AG10803 (cell line): ENCODE results near the gene CDC25A.

Experiments used
- DNase-seq: peaks from one replicate; pipeline ENCODE4 v3.0.0; 2010; ENCODE audit warnings: low read depth
- H3K4me3 ChIP-seq: 2 replicates; pipeline ENCODE4 v1.5.1; 2011; ENCODE audit warnings: mild to moderate bottlenecking, low read length, control low read depth
- TF ChIP-seq, protein P1 (sequence below): conservative IDR thresholded peaks from 2 replicates; pipeline ENCODE4 v1.5.1; 2011; ENCODE audit warnings: mild to moderate bottlenecking, low read length, control low read depth, inconsistent platforms

Gene CDC25A

DNA sequence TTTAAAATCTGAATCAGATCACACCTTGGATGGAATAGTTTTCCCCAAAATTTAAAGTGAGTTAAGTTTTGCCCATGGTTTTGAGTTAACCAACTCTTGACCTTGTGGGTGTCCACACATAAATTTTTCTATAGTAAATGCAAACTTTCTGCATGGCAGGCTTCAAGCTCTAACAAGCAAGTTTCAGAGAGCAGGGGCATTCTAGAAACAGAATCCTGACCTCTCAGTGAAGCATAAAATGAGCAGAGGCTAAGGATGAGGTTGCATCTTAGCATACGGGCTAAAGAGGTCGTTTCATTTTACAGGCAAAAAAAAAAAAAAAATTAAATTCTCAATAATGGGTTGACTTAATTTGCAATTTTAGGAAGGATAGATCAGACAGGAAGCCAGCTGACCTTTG is 32.1 kb downstream of the CDC25A start:
- H3K4me3 ChIP-seq = no peak overlapping the region
- no peak for DNase-seq
- TF ChIP-seq, protein P1, sequence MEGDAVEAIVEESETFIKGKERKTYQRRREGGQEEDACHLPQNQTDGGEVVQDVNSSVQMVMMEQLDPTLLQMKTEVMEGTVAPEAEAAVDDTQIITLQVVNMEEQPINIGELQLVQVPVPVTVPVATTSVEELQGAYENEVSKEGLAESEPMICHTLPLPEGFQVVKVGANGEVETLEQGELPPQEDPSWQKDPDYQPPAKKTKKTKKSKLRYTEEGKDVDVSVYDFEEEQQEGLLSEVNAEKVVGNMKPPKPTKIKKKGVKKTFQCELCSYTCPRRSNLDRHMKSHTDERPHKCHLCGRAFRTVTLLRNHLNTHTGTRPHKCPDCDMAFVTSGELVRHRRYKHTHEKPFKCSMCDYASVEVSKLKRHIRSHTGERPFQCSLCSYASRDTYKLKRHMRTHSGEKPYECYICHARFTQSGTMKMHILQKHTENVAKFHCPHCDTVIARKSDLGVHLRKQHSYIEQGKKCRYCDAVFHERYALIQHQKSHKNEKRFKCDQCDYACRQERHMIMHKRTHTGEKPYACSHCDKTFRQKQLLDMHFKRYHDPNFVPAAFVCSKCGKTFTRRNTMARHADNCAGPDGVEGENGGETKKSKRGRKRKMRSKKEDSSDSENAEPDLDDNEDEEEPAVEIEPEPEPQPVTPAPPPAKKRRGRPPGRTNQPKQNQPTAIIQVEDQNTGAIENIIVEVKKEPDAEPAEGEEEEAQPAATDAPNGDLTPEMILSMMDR = no peak

DNA sequence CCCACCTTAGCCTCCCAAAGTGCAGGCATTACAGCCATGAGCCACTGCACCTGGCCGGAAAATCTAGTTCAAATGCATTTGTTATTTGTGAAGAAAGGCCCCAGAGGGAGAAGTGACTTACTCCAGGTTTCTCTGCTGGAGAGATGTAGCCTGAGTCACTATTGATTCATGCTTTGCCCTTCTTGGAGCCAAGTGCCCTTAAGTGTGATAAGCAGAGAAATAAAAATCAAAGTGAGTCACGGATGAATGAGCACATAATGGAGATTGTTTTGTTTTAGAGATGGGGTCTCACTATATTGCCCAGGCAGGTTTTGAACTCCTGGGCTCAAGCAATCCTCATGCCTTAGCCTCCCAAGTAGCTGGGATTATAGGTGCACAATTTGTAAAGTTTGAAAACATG is 33.1 kb downstream of the CDC25A start:
- DNase-seq = peak; percentile 45
- no peak overlapping the region for H3K4me3 ChIP-seq
- TF ChIP-seq, protein P1 = no peak

DNA sequence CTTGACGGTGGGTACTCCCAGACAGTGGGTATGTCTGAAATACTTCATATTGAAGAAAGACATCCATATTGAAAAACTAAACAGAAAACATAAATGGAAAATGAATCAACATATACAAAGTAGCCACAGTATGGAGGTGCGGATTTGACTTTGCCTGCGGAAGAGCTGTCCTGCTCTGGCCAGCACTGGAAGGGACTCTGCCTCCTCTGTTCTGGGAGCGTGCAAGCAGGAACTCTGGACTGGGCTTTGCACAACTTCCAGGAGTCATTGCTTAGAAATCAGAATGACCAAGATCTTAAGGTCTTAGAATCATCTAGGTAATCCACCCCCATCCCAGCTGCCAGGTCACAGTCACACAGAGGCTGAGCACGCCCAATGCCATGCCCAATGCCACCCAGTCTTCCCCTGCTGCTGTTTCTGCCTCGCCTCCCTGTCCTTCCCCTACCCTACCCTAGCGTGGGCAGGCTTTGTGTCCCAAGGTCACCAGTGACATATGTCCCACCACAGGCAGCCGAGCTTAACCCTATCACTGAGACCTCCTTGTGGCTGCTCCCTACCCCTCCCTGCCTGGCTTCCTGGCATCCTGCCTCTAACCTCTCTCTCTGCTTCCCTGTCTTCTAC is 36.3 kb downstream of the CDC25A start:
- H3K4me3 ChIP-seq = no peak overlapping the region
- TF ChIP-seq, protein P1 = no peak
- no peak for DNase-seq

DNA sequence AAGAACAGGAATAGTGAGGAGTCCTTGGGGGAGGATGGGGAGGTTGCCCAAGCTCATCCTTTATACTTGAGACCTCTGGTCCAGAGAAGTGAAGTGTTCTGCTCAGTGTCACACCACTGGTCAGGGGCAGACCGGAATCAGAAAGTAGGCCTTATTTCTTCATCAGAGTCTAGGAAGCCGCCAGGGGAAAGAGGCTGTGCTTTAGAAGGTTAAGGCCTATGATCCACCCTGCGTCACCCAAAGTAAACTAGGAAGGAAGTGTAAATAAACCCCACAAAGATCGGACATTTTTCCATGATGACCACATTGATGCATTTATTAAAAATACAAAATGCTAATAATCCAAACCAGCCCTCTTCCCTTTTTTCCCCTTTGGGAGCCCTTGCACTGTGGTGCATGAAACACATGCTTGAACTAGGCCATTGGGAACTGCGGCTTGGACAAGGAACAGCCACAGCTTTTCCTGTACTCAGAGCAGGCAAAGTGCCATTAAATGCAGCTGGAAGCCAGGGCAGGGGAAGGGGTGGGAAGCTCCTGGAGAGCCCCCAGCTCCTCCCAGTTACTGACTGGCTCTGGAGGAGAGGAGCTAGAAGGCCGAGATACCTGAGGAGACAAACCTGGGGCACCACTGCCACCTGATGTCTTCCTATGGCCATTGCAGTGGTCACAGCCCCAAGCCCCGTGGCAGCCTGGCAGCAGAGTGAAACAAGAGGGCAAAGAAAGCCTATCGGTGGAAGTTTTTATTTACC is 37.0 kb downstream of the CDC25A start:
- TF ChIP-seq, protein P1 = peak; percentile 89
- no peak overlapping the region for H3K4me3 ChIP-seq
- peak; percentile 74 for DNase-seq

DNA sequence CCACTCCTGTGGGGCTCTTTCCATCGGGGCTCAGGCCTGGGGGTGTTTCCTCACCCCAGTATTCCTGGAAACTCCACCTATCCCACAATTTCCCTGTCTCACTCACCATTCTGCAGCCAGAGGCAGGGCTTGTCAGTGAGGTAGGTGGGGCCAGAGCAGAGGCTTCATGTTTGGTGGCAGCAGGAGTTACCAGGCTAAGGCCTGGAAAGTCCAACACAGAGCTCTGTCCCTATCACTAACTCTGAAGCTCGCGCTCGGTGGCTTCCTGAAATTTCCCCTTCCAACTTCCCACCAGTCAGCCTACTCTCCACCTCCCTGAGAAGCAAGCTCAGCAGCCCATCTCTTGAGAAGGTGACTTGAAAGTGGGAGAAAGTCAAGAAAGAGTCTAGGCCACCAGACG is 44.2 kb downstream of the CDC25A start:
- TF ChIP-seq, protein P1 = no peak
- no peak for DNase-seq
- H3K4me3 ChIP-seq = no peak overlapping the region

DNA sequence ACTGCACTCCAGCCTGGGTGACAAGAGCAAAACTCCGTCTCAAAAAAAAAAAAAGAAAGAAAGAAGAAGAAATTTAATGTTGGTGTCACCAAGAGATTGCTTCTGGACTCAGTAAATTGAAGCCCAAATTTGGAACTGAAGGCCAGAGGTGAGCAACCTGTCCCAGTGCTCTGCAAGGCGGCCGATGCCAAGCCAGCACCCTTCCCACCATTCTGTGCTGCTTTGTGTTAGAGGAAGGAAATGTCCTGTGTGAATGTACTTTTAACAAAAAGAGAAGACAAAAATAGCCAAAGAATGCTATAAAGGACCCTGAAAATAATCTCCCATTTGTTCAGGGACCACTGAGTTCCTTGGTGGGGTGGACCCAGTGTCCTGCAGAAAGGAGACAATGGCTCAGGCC is 44.6 kb downstream of the CDC25A start:
- no peak for DNase-seq
- TF ChIP-seq, protein P1 = no peak

DNA sequence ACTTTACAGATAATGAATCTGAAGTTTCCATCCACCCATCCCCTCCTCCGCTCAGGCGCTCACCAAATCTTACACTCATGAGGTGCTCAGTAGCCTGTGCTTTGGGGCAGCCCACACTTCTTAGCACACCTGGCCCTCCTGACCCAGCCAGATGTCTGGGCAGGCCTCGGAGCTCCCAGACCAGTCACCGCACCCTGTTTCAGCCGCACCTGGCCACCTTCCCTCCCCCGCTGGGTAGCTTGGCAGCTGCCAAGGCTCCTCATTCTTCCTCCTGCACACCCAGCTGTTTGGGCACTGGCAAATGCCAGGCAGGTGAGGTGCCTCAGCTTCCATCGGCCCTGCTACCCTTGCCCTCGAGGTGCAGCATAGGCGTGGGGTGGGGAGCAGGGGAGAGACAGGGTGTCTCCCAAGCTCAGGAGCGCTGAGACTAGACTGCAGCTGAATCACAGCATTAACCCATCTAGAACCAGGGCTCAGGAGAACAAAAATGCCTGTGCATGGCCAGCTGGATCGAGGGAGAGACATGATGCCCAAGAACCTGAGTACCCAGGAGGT is 45.8 kb downstream of the CDC25A start:
- no peak overlapping the region for H3K4me3 ChIP-seq
- no peak for DNase-seq
- TF ChIP-seq, protein P1 = no peak

More for the DNA sequence above, 44.6 kb downstream of the CDC25A start:
- no peak overlapping the region for H3K4me3 ChIP-seq
